Mesendoderm (in vitro differentiated cells): ENCODE measurements around the gene TVP23A.

Experiments used
- DNase-seq: peaks from one replicate; pipeline ENCODE4 v3.0.0; 2013
- H2AK5ac ChIP-seq: 2 replicates; pipeline ENCODE4 v1.6.1; 2013; ENCODE audit warnings: low read length, inconsistent platforms
- H2BK120ac ChIP-seq: 2 replicates; pipeline ENCODE4 v1.6.1; 2013; ENCODE audit warnings: low read depth, mild to moderate bottlenecking, low read length, moderate library complexity, mixed read lengths
- H2BK15ac ChIP-seq: replicated peaks from 2 replicates; pipeline ENCODE4 v1.6.1; 2013; ENCODE audit warnings: low read depth, mild to moderate bottlenecking, moderate library complexity
- H2BK5ac ChIP-seq: 2 replicates; pipeline ENCODE4 v1.6.1; 2013; ENCODE audit warnings: low read length, inconsistent platforms
- H3K18ac ChIP-seq: 2 replicates; pipeline ENCODE4 v1.6.1; 2013; ENCODE audit warnings: mild to moderate bottlenecking, low read length, mixed read lengths
- H3K23ac ChIP-seq: one replicate; pipeline ENCODE4 v1.6.1; 2013; ENCODE audit warnings: low read length
- H3K27ac ChIP-seq: 2 replicates; pipeline ENCODE4 v1.5.1; 2013; ENCODE audit warnings: low read depth, mild to moderate bottlenecking, inconsistent platforms, low read length, moderate library complexity
- H3K27me3 ChIP-seq: 2 replicates; pipeline ENCODE4 v1.6.1; 2013; ENCODE audit warnings: low read length, control low read depth, mild to moderate bottlenecking, inconsistent platforms; ENCODE audit not compliant: insufficient read depth, poor library complexity
- H3K36me3 ChIP-seq: 2 replicates; pipeline ENCODE4 v1.6.1; 2013; ENCODE audit warnings: low read length, inconsistent platforms; ENCODE audit not compliant: control insufficient read depth, insufficient read depth
- H3K4ac ChIP-seq: one replicate; pipeline ENCODE4 v1.6.1; 2013; ENCODE audit warnings: low read depth, mild to moderate bottlenecking, low read length, moderate library complexity
- H3K4me1 ChIP-seq: 2 replicates; pipeline ENCODE4 v1.6.1; 2013; ENCODE audit warnings: low read depth, low read length, inconsistent platforms; ENCODE audit not compliant: control insufficient read depth
- H3K4me2 ChIP-seq: 2 replicates; pipeline ENCODE4 v1.6.1; 2013; ENCODE audit warnings: low read length
- H3K4me3 ChIP-seq: 2 replicates; pipeline ENCODE4 v1.5.1; 2013; ENCODE audit warnings: mild to moderate bottlenecking, low read length
- H3K56ac ChIP-seq: one replicate; pipeline ENCODE4 v1.6.1; 2013; ENCODE audit warnings: low read length
- H3K79me1 ChIP-seq: 2 replicates; pipeline ENCODE4 v1.6.1; 2013; ENCODE audit warnings: low read length, inconsistent platforms
- H3K79me2 ChIP-seq: 2 replicates; pipeline ENCODE4 v1.6.1; 2013; ENCODE audit warnings: mild to moderate bottlenecking, low read length; ENCODE audit not compliant: control insufficient read depth, insufficient read depth
- H3K9ac ChIP-seq: 2 replicates; pipeline ENCODE4 v1.6.1; 2013; ENCODE audit warnings: low read length, inconsistent platforms
- H4K5ac ChIP-seq: one replicate; pipeline ENCODE4 v1.6.1; 2013; ENCODE audit warnings: low read length
- H4K8ac ChIP-seq: one replicate; pipeline ENCODE4 v1.6.1; 2013; ENCODE audit warnings: low read depth, mild to moderate bottlenecking, control low read depth, low read length, moderate library complexity
- WGBS: extraction: QIAGEN DNeasy Blood & Tissue Kit; methylation state at CpG from one replicate; pipeline ENCODE4 v1.1.7; 2013; ENCODE audit warnings: low lambda C conversion rate, missing lambda C conversion rate; ENCODE audit not compliant: insufficient coverage; ENCODE audit errors: extremely low coverage; 5-methylcytosine and 5-hydroxymethylcytosine counted together

The TVP23A gene

GRCh38 chr16:10762336-10763016 lies 56.1 kb downstream of the TVP23A start:
- Histone ChIP-seq H3K4me2 (no peak overlapping the region), H4K8ac (no peak overlapping the region), H4K5ac (no peak overlapping the region), H2BK5ac (no peak overlapping the region), H3K4ac (no peak overlapping the region), H3K27ac (no peak overlapping the region), H3K79me1 (no peaks in the 10 kb centered on the region), H3K27me3 (no peaks in the 10 kb centered on the region), H3K4me3 (no peak overlapping the region), H3K79me2 (no peaks in the 10 kb centered on the region), H3K9ac (no peak overlapping the region), H2BK15ac (no peak overlapping the region), H2AK5ac (no peak overlapping the region), H3K23ac (no peak overlapping the region), H3K4me1 (no peaks in the 10 kb centered on the region), H3K18ac (no peak overlapping the region), H3K36me3 (peaks cover 4% of the 10 kb centered on the region), H2BK120ac (no peak overlapping the region), H3K56ac (no peak overlapping the region)
- WGBS, result no CpG with 5 or more reads among the region's 35 CpGs
- no peak for DNase-seq

DNA sequence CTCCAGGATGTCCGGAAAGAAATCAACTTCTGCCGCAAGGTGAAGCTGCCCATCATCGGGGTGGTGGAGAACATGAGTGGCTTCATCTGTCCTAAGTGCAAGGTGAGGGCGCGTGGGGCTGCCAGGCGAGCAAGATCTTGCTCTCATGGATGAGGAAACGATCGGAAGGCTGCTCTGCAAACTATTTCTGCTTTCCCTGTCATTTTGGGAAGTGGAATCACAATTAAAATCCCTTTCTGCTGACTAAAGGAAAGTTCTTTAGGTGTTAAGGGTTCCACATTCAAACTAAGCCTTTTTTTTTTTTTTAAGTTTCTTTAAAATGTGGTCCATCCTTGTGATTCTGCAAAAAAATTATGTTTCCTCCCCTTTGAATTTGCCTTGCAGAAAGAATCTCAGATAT lies 57.2 kb downstream of the TVP23A start:
- no peak overlapping the region for H3K56ac ChIP-seq
- no peak overlapping the region for H3K23ac ChIP-seq
- no peaks in the 10 kb centered on the region for H3K27me3 ChIP-seq
- H3K79me2 ChIP-seq, result no peaks in the 10 kb centered on the region
- no peak overlapping the region for H2BK5ac ChIP-seq
- H3K27ac ChIP-seq, result no peak overlapping the region
- no CpG with 5 or more reads among the region's 8 CpGs for WGBS
- H4K5ac ChIP-seq, result no peak overlapping the region
- H2BK120ac ChIP-seq, result no peak overlapping the region
- no peak overlapping the region for H3K4me2 ChIP-seq
- no peaks in the 10 kb centered on the region for H3K4me1 ChIP-seq
- no peak overlapping the region for H3K4ac ChIP-seq
- H2BK15ac ChIP-seq, result no peak overlapping the region
- H4K8ac ChIP-seq, result no peak overlapping the region
- H3K18ac ChIP-seq, result no peak overlapping the region
- H3K4me3 ChIP-seq, result no peak overlapping the region
- no peak overlapping the region for H3K9ac ChIP-seq
- H3K79me1 ChIP-seq, result no peaks in the 10 kb centered on the region
- DNase-seq, result no peak
- peaks cover 4% of the 10 kb centered on the region for H3K36me3 ChIP-seq
- no peak overlapping the region for H2AK5ac ChIP-seq

- H3K27me3 ChIP-seq, result no peaks in the 10 kb centered on the region
- H4K8ac ChIP-seq, result no peak overlapping the region
- no peak overlapping the region for H3K27ac ChIP-seq
- no peak overlapping the region for H2BK15ac ChIP-seq
- no CpG with 5 or more reads among the region's 3 CpGs for WGBS
- H2BK120ac ChIP-seq, result no peak overlapping the region
- H3K18ac ChIP-seq, result no peak overlapping the region
- no peaks in the 10 kb centered on the region for H3K79me2 ChIP-seq
- H3K79me1 ChIP-seq, result no peaks in the 10 kb centered on the region
- no peaks in the 10 kb centered on the region for H3K4me1 ChIP-seq
- H2AK5ac ChIP-seq, result no peak overlapping the region
- H3K36me3 ChIP-seq, result peaks cover 4% of the 10 kb centered on the region
- no peak overlapping the region for H3K56ac ChIP-seq
- H3K4ac ChIP-seq, result no peak overlapping the region
- H3K23ac ChIP-seq, result no peak overlapping the region
- H3K9ac ChIP-seq, result no peak overlapping the region
- no peak overlapping the region for H2BK5ac ChIP-seq
- no peak overlapping the region for H3K4me3 ChIP-seq
- no peak overlapping the region for H4K5ac ChIP-seq
- no peak overlapping the region for H3K4me2 ChIP-seq
- no peak for DNase-seq
Measured at GRCh38 chr16:10760858-10761257, 57.7 kb downstream of the TVP23A start.

GRCh38 chr16:10756574-10756973 lies 62.0 kb downstream of the TVP23A start:
- Histone ChIP-seq H3K79me1 (no peaks in the 10 kb centered on the region), H2BK5ac (no peak overlapping the region), H3K4me1 (no peaks in the 10 kb centered on the region), H3K27ac (no peak overlapping the region), H4K5ac (no peak overlapping the region), H2BK15ac (no peak overlapping the region), H4K8ac (no peak overlapping the region), H3K4ac (no peak overlapping the region), H3K56ac (no peak overlapping the region), H2AK5ac (no peak overlapping the region), H3K9ac (no peak overlapping the region), H3K23ac (no peak overlapping the region), H3K4me3 (no peak overlapping the region), H3K18ac (no peak overlapping the region), H3K36me3 (peaks cover 3% of the 10 kb centered on the region), H2BK120ac (no peak overlapping the region), H3K4me2 (no peak overlapping the region), H3K79me2 (no peaks in the 10 kb centered on the region), H3K27me3 (no peaks in the 10 kb centered on the region)
- WGBS, result no CpG with 5 or more reads among the region's 6 CpGs
- no peak for DNase-seq

- H3K4me2 ChIP-seq, result no peak overlapping the region
- no CpG with 5 or more reads among the region's 4 CpGs for WGBS
- H3K9ac ChIP-seq, result no peak overlapping the region
- no peaks in the 10 kb centered on the region for H3K4me1 ChIP-seq
- no peak overlapping the region for H3K56ac ChIP-seq
- H3K4me3 ChIP-seq, result no peak overlapping the region
- no peak overlapping the region for H3K23ac ChIP-seq
- no peak overlapping the region for H4K5ac ChIP-seq
- H2BK5ac ChIP-seq, result no peak overlapping the region
- H2BK120ac ChIP-seq, result no peak overlapping the region
- no peak overlapping the region for H3K27ac ChIP-seq
- peaks cover 3% of the 10 kb centered on the region for H3K36me3 ChIP-seq
- H3K79me1 ChIP-seq, result no peaks in the 10 kb centered on the region
- H3K18ac ChIP-seq, result no peak overlapping the region
- no peak overlapping the region for H2AK5ac ChIP-seq
- H4K8ac ChIP-seq, result no peak overlapping the region
- no peak overlapping the region for H3K4ac ChIP-seq
- no peak for DNase-seq
- H3K27me3 ChIP-seq, result no peaks in the 10 kb centered on the region
- H3K79me2 ChIP-seq, result no peaks in the 10 kb centered on the region
- no peak overlapping the region for H2BK15ac ChIP-seq
Measured at GRCh38 chr16:10754941-10755340, 63.7 kb downstream of the TVP23A start.

GRCh38 chr16:10753670-10754069 lies 64.9 kb downstream of the TVP23A start:
- Histone ChIP-seq H2BK5ac (no peak overlapping the region), H3K4me2 (no peak overlapping the region), H2AK5ac (no peak overlapping the region), H3K79me2 (no peaks in the 10 kb centered on the region), H3K9ac (no peak overlapping the region), H2BK120ac (no peak overlapping the region), H3K36me3 (peaks cover 1% of the 10 kb centered on the region), H4K5ac (no peak overlapping the region), H4K8ac (no peak overlapping the region), H3K27me3 (no peaks in the 10 kb centered on the region), H3K79me1 (no peaks in the 10 kb centered on the region), H3K4me1 (no peaks in the 10 kb centered on the region), H3K4ac (no peak overlapping the region), H2BK15ac (no peak overlapping the region), H3K23ac (no peak overlapping the region), H3K18ac (no peak overlapping the region), H3K56ac (no peak overlapping the region), H3K4me3 (no peak overlapping the region), H3K27ac (no peak overlapping the region)
- DNase-seq, result no peak
- WGBS, result no CpG with 5 or more reads among the region's 7 CpGs
